GM10847 (cell line): ENCODE results near the gene FBXW11.
A peak's percentile ranks its signal among the peaks of the same experiment; 100 is the strongest.

Source experiments
- POLR2A ChIP-seq: IDR thresholded peaks from 2 replicates; pipeline ENCODE4 v1.6.1; 2011; ENCODE audit not compliant: insufficient read length; ENCODE audit errors: extremely low read depth

FBXW11 gene

DNA sequence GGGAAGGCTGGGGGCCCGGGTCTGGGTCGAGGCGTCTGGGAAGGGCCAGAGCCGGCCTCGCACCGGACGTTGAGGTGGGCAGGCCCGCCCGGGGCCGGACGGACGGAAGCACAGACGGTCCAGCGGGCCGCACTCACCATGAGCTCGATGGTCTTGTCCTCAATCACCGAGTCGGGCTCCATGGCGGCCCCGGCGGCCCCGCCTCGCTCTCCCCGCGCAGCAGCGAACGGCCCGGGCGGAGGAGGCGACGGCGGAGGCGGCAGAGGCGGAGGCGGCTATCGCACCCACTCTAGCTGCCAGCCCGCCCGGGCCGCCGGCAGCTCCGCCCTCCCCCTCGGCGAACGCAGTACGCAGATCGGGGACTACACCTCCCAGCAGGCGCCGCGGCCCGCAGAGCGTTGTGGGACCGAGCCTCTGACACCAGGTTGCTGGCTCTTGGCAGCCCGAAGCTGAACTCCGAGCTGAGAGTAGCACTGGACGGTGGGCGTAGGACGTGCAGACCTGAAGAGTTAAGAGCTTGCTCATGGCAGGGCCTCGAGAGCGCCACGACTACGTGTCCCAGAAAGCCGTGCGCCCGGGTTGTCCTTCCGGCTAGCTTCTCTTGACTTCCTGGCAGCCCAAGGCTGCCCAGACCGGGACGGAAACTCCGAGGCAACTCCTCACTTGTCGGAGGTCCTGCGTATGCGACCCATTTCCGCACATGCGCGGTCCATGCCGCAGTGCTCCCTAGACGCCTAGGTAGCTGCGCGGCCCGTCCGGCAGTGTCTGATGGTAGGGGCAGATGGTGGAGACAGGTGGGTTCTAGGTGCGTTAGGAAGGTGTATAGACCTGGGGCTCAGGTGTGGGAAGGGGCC lies at the start of gene FBXW11:
Gene FBXW11, minus strand, starts transcription at position 318 of the 854 bp plus-strand sequence. Its CDS starts 136 bp downstream, at position 182.
- TF ChIP-seq POLR2A, result peak; percentile 98

GRCh38 chr5:172055996-172056395 lies 49.6 kb upstream of the FBXW11 start:
- no peak for TF ChIP-seq POLR2A

DNA sequence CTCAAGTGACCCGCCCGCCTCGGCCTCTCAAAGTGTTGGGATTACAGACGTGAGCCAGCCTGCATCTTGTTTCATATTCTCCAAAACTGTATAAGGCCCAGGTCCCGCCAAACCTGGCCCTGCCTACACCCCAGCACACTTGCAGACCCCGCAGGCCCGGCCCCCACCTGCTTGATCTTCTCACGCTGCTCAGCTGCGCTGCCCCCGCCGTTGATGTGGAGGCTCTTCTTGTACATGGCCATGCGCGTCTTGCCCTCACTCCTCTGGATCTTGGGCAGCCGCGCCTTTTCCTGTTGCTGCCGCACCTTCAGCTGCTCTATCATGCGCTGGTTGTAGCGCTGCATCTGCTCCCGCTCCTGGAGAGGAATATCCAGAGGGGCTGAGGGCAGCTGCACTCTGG lies 49.0 kb upstream of the FBXW11 start:
- no peak for TF ChIP-seq POLR2A

GRCh38 chr5:172054611-172055153 lies 48.2 kb upstream of the FBXW11 start:
- TF ChIP-seq POLR2A, result no peak

DNA sequence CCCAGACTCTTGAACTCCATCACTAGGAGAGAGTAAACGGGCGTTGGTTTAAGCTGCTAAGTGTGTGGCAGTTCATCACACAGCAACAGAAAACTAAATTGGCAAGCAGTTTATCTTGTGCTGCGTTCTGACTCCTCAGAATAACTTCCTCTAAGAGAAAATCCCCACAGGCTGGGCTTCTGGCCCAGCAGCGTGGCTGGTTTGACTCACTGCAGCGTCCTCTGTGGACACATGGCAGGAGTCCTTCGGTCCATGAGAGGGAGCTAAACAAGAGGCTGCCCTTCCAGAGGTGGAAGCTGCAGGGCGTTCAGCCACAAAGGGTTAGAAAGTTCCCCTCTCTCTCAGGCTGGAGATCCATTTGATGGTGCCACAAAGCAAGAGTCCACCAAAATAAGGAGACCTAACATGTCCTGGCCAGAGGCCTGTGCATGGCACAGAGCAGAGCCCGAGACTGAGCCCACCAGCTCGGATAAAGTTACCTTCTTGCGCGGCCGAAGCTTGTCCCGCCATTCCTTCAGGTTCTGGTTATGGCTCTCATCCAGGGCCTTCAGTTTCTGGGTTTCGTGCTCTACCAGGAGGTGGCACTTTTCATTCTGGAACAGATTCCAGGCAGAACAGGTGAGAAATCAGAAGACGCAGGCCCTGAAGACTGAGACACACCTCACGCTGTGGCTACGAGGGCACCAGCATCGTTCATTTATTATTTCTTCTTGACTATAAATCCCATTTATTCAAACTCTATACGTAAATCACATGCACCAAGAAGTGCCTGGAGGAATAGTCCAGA lies 46.2 kb upstream of the FBXW11 start:
- TF ChIP-seq POLR2A, result no peak

DNA sequence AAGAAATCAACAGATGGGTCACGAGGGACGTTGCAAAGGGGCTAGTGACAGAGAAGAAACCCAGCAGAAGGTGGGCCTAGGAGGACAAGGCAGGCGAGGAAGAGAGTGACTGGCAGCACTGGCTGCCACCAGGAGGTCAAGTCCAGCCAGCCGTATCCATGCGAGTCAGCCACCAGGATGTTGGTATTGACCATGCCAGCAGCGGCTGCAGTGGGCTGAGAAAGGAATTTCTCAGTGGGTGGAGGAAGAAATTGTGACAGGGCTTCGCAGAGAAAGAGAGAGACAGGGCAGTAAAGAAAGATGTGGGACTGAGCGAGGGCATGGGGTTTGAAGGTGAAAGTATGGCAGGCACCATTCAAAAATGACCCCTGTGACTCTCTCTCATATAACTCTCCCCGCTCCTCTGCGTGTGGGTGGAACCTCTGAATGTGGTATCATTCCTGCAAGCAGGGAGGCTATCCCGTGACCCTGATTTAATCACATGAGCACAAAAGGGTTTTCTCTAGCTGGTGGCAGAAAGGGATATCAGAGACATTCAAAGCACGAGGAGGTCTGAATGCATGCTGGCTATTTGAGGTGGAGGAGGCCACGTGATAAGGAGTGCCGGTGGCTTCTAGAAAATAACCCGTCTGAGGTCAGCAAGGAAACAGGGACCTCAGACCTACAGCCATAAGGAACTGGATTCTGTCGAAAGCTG lies 45.4 kb upstream of the FBXW11 start:
- TF ChIP-seq POLR2A, result no peak

GRCh38 chr5:172050080-172050479 lies 43.6 kb upstream of the FBXW11 start:
- no peak for TF ChIP-seq POLR2A

DNA sequence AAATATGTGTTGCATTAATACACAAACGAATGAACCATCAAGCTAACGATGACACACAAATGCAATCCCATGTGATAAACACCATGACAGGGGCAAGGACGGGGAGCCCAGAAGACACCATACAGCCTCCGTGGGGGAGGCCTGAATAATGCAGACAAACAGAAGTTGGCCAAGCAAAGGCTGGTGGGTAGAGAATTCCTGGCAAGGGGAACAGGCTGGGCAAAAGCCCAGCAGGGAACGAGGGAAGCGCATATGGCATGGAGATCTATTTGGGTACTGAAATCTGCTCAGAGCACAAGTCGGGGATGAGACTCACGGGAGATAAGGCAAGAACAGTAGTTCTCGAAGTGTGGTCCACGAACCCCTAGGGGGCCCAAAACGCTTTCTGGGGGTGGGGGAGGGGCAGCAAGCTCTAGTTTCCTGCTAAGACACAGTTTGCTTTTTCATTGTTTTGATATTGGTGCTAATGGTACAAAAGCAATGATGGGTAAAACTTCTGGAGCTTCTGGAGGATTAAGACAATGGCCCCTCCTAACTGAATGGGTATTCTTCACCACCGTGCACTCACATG lies 42.9 kb upstream of the FBXW11 start:
- no peak for TF ChIP-seq POLR2A

- TF ChIP-seq POLR2A, result no peak
Measured at GRCh38 chr5:172048539-172049101, 42.2 kb upstream of the FBXW11 start.

DNA sequence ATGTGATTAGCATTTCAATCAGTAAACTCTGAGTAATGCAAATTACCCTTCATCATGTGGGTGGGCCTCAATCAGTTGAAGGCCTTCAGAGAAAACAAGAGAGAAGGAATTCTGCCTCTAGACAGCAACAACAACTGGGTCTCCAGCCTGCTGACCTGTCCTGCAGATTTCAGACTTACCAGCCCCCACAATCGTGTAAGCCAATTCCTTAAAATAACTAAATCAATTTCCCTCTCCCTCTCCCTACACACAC lies 41.7 kb upstream of the FBXW11 start:
- no peak for TF ChIP-seq POLR2A

GRCh38 chr5:172046593-172046992 lies 40.2 kb upstream of the FBXW11 start:
- TF ChIP-seq POLR2A, result no peak

DNA sequence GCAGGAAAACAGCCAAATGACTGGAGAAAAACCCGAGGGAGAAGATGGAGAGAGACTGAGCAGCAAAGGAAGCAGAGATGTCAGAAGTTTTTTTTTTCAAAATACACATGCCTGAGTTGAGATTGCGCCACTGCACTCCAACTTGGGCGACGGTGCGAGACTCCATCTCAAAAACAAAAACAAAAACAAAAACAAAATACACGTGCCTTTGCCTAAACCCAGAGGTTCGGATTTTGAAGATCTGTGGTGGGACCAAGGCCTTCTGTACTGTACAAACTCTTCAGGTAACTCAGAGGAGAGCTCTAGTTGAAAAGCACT lies 38.8 kb upstream of the FBXW11 start:
- TF ChIP-seq POLR2A, result no peak

DNA sequence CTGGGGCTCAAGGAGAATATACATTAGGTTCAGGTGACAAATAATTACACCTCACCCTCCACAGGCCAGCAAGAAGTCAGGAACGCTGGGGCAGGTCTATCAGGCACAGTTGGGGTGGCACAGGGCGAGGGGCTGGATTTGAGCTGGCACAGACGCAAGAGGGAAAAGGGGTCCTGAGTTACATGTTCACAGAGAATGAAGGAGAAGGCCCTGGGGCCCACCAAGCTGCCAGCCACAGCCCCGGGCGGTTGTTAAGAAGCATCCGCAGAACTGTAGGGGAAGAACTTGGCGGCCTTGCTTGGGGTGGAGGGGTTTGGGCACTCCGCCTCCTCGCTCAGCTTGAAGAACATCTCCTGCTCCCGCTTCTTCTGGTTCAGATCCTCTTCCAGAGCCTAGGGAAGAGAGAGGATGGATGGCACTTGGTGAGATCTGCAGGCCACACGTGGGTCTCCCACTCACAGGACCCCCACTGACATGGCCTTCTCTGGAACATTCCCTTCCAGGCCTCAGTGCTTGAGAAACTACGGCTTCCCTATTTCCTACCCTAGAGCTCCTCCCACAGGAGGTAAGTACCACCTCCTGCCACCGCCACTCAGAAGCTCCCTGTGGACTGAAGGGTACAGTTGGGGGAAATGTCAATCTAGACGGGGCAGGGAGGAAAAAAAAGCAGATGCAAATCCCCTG lies 38.3 kb upstream of the FBXW11 start:
- TF ChIP-seq POLR2A, result no peak

DNA sequence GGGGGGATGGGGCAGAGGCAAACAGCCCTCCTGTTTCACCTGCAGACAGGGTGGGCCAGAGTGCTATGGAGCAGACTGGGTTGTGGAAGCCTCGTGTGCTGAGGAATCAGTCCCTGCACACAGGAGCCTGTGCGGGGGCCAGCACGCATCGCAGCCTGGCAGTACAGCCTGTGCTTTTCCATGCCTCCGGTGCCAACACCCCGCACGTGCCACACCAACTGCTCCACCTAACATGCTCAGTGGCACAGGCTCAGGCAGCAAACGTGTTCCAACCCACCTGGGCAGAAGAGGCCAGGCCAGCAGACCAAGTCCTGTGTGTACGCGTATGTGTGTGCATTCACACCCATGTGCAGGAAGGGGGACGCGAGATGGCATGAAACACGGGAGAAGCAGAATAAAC lies 37.4 kb upstream of the FBXW11 start:
- no peak for TF ChIP-seq POLR2A

DNA sequence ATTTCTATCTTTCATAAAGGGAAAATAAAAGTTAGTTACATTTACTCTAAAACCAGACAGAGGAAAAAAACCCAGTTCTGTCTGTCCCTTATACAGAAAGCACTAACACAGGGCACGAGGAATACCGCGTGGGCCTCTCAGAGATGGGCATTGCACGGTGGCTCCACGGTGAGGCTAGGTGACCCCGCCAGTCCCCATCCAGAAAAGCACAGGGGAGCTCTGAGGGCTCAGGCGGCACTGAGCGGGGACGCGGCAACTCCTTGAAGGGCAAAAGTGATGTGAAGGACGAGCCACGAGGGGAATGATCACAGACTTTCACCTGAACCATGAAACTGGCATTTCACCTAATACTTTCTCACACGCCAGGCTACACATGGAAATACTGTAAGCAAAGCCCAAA lies 35.7 kb upstream of the FBXW11 start:
- no peak for TF ChIP-seq POLR2A

DNA sequence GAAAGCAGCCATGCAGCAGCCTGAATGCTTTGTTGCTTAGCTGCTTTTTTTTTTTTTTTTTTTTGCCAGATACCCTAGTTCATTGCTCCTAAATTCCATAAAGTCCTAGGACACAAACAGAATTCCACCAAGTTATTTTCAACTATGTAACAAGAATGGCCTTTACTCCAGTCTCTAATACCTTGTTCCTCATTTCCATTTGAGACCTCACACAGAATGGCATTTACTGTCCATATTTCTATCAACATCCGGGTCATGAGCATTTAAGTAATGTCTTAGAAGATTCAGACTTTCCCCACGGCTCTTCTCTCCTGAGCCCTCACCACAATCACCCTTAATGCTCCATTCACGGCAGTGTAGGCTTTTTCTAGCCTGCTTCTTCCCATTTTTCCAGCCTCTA lies 31.7 kb upstream of the FBXW11 start:
- no peak for TF ChIP-seq POLR2A
